Measurements from ENCODE around the gene EFNA5.

EFNA5 gene

GRCh38 chr5:107474716-107475489, 195.8 kb downstream of the EFNA5 start:
- Histone ChIP-seq H3K27me3 (ENCODE audit: insufficient read depth, low read length, poor library complexity) (no peaks in the 10 kb centered on the region), H3K4me3 (ENCODE audit: low read depth in 1 of 2, low read length in 2 of 2) (no peak overlapping the region), H3K9ac (ENCODE audit: low read depth, low read length) (no peak overlapping the region), H3K4me1 (ENCODE audit: insufficient read depth, low read length) (peaks cover 4% of the 10 kb centered on the region), H4K20me1 (ENCODE audit: insufficient read depth, low read length) (no peaks in the 10 kb centered on the region), H3K79me2 (ENCODE audit: insufficient read depth, low read length) (no peaks in the 10 kb centered on the region), H3K9me3 (ENCODE audit: insufficient read depth, low read length, severe bottlenecking) (no peaks in the 10 kb centered on the region), H3K36me3 (ENCODE audit: insufficient read depth, low read length) (no peaks in the 10 kb centered on the region), H3K4me2 (ENCODE audit: insufficient read depth, low read length) (no peak overlapping the region), H3K27ac (ENCODE audit: low read length) (no peak overlapping the region), H2AFZ (ENCODE audit: low read depth, low read length) (no peak overlapping the region)
- TF ChIP-seq CTCF (IDR thresholded peaks at IDR 0.05; ENCODE audit: borderline replicate concordance, extremely low read depth, low read length, poor library complexity, severe bottlenecking) (no peak), EZH2 (IDR thresholded peaks at IDR 0.05; ENCODE audit: borderline replicate concordance, low read depth, low read length, severe bottlenecking) (no peak)
- no peak for DNase-seq
- ATAC-seq (ENCODE audit: insufficient read depth, low read depth) = no peak

- Histone ChIP-seq H3K36me3 (ENCODE audit: insufficient read depth, low read length) (no peaks in the 10 kb centered on the region), H4K20me1 (ENCODE audit: insufficient read depth, low read length) (no peaks in the 10 kb centered on the region), H3K9ac (ENCODE audit: low read depth, low read length) (no peak overlapping the region), H3K4me3 (ENCODE audit: low read depth in 1 of 2, low read length in 2 of 2) (no peak overlapping the region), H3K27me3 (ENCODE audit: insufficient read depth, low read length, poor library complexity) (no peaks in the 10 kb centered on the region), H3K4me1 (ENCODE audit: insufficient read depth, low read length) (peaks cover 10% of the 10 kb centered on the region), H3K79me2 (ENCODE audit: insufficient read depth, low read length) (no peaks in the 10 kb centered on the region), H3K9me3 (ENCODE audit: insufficient read depth, low read length, severe bottlenecking) (no peaks in the 10 kb centered on the region), H3K4me2 (ENCODE audit: insufficient read depth, low read length) (no peak overlapping the region), H2AFZ (ENCODE audit: low read depth, low read length) (no peak overlapping the region), H3K27ac (ENCODE audit: low read length) (no peak overlapping the region)
- no peak for DNase-seq
- TF ChIP-seq EZH2 (IDR thresholded peaks at IDR 0.05; ENCODE audit: borderline replicate concordance, low read depth, low read length, severe bottlenecking) (no peak), CTCF (IDR thresholded peaks at IDR 0.05; ENCODE audit: borderline replicate concordance, extremely low read depth, low read length, poor library complexity, severe bottlenecking) (no peak)
- no peak for ATAC-seq (ENCODE audit: insufficient read depth, low read depth)
Observed at GRCh38 chr5:107474361-107474715, 196.4 kb downstream of the EFNA5 start.

GRCh38 chr5:107472620-107473064, 198.1 kb downstream of the EFNA5 start:
- no peak overlapping the region for H3K4me3 ChIP-seq (ENCODE audit: low read depth in 1 of 2, low read length in 2 of 2)
- H3K4me1 ChIP-seq (ENCODE audit: insufficient read depth, low read length) = peaks cover 22% of the 10 kb centered on the region
- no peak overlapping the region for H2AFZ ChIP-seq (ENCODE audit: low read depth, low read length)
- H3K79me2 ChIP-seq (ENCODE audit: insufficient read depth, low read length) = no peaks in the 10 kb centered on the region
- ATAC-seq (ENCODE audit: insufficient read depth, low read depth) (no peak), DNase-seq (no peak)
- TF ChIP-seq CTCF (IDR thresholded peaks at IDR 0.05; ENCODE audit: borderline replicate concordance, extremely low read depth, low read length, poor library complexity, severe bottlenecking) (no peak), EZH2 (IDR thresholded peaks at IDR 0.05; ENCODE audit: borderline replicate concordance, low read depth, low read length, severe bottlenecking) (no peak)
- H4K20me1 ChIP-seq (ENCODE audit: insufficient read depth, low read length) = no peaks in the 10 kb centered on the region
- H3K27ac ChIP-seq (ENCODE audit: low read length) = no peak overlapping the region
- H3K36me3 ChIP-seq (ENCODE audit: insufficient read depth, low read length) = no peaks in the 10 kb centered on the region
- H3K9me3 ChIP-seq (ENCODE audit: insufficient read depth, low read length, severe bottlenecking) = no peaks in the 10 kb centered on the region
- H3K4me2 ChIP-seq (ENCODE audit: insufficient read depth, low read length) = no peak overlapping the region
- no peak overlapping the region for H3K9ac ChIP-seq (ENCODE audit: low read depth, low read length)
- H3K27me3 ChIP-seq (ENCODE audit: insufficient read depth, low read length, poor library complexity) = no peaks in the 10 kb centered on the region

Data from DND-41 (cell line).